ENCODE measurements around the gene OR4C13.
"Not testable (repeated sequence)": the region's sequence is repeated elsewhere in the genome, so short reads cannot be mapped to it uniquely, and the experiment has no call there.

Gene OR4C13

GRCh38 chr11:49952091-49952490 is at the start of gene OR4C13:
TSS of gene OR4C13 (plus strand) at chr11:49952391. CDS start at chr11:49952423, 32 bp downstream.
- no peak within 1 kb of the TSS for H3K9ac ChIP-seq (ENCODE audit: low read depth, low read length)
- H3K4me3 ChIP-seq (ENCODE audit: low read depth, low read length), result no peak within 1 kb of the TSS
- H3K36me3 ChIP-seq (ENCODE audit: control insufficient read depth, insufficient read depth, low read length), result no peaks in the 10 kb centered on the region
- no peaks in the 10 kb centered on the region for H3K9me3 ChIP-seq (ENCODE audit: control insufficient read depth, insufficient read depth, low read length)
- H3K4me1 ChIP-seq (ENCODE audit: control insufficient read depth, insufficient read depth, low read length), result no peaks in the 10 kb centered on the region
- H3K27me3 ChIP-seq (ENCODE audit: control insufficient read depth, insufficient read depth, low read length), result no peaks in the 10 kb centered on the region

GRCh38 chr11:49911516-49911915 is 40.7 kb upstream of the OR4C13 start:
- not testable (repeated sequence) for H3K9me3 ChIP-seq (ENCODE audit: control insufficient read depth, insufficient read depth, low read length); H3K4me1 ChIP-seq (ENCODE audit: control insufficient read depth, insufficient read depth, low read length); H3K27me3 ChIP-seq (ENCODE audit: control insufficient read depth, insufficient read depth, low read length); H3K36me3 ChIP-seq (ENCODE audit: control insufficient read depth, insufficient read depth, low read length); H3K4me3 ChIP-seq (ENCODE audit: low read depth, low read length); H3K9ac ChIP-seq (ENCODE audit: low read depth, low read length)

- H3K4me3 ChIP-seq (ENCODE audit: low read depth, low read length); H3K9ac ChIP-seq (ENCODE audit: low read depth, low read length); H3K9me3 ChIP-seq (ENCODE audit: control insufficient read depth, insufficient read depth, low read length); H3K36me3 ChIP-seq (ENCODE audit: control insufficient read depth, insufficient read depth, low read length); H3K4me1 ChIP-seq (ENCODE audit: control insufficient read depth, insufficient read depth, low read length); H3K27me3 ChIP-seq (ENCODE audit: control insufficient read depth, insufficient read depth, low read length): not testable (repeated sequence)
Measured at GRCh38 chr11:49948701-49949100, 3.5 kb upstream of the OR4C13 start.

- H3K4me3 ChIP-seq (ENCODE audit: low read depth, low read length); H3K9ac ChIP-seq (ENCODE audit: low read depth, low read length); H3K4me1 ChIP-seq (ENCODE audit: control insufficient read depth, insufficient read depth, low read length); H3K36me3 ChIP-seq (ENCODE audit: control insufficient read depth, insufficient read depth, low read length); H3K9me3 ChIP-seq (ENCODE audit: control insufficient read depth, insufficient read depth, low read length); H3K27me3 ChIP-seq (ENCODE audit: control insufficient read depth, insufficient read depth, low read length): not testable (repeated sequence)
Measured at GRCh38 chr11:49973439-49973838, 21.2 kb downstream of the OR4C13 start.

GRCh38 chr11:49982435-49982834 is 30.2 kb downstream of the OR4C13 start, which contains the start of gene OR4C12:
TSS of gene OR4C12 (minus strand) at chr11:49982535. CDS start at chr11:49982501, 34 bp downstream.
- not testable (repeated sequence) for H3K27me3 ChIP-seq (ENCODE audit: control insufficient read depth, insufficient read depth, low read length); H3K4me3 ChIP-seq (ENCODE audit: low read depth, low read length); H3K9me3 ChIP-seq (ENCODE audit: control insufficient read depth, insufficient read depth, low read length); H3K9ac ChIP-seq (ENCODE audit: low read depth, low read length); H3K4me1 ChIP-seq (ENCODE audit: control insufficient read depth, insufficient read depth, low read length); H3K36me3 ChIP-seq (ENCODE audit: control insufficient read depth, insufficient read depth, low read length)

- Histone ChIP-seq H3K36me3 (ENCODE audit: control insufficient read depth, insufficient read depth, low read length) (no peaks in the 10 kb centered on the region), H3K4me3 (ENCODE audit: low read depth, low read length) (no peak overlapping the region), H3K9me3 (ENCODE audit: control insufficient read depth, insufficient read depth, low read length) (peaks cover 9% of the 10 kb centered on the region), H3K9ac (ENCODE audit: low read depth, low read length) (no peak overlapping the region), H3K4me1 (ENCODE audit: control insufficient read depth, insufficient read depth, low read length) (no peaks in the 10 kb centered on the region), H3K27me3 (ENCODE audit: control insufficient read depth, insufficient read depth, low read length) (no peaks in the 10 kb centered on the region)
Measured at GRCh38 chr11:49995565-49995964, 43.4 kb downstream of the OR4C13 start.

All from iPS-15b (cell line).